Measurements from ENCODE around the gene ZNF200.

Gene ZNF200

GRCh38 chr16:3266873-3267537 lies 32.0 kb upstream of the ZNF200 start:
- Histone ChIP-seq H3K36me3 (ENCODE audit: control insufficient read depth, insufficient read depth, low read length) (no peaks in the 10 kb centered on the region), H3K27ac (ENCODE audit: low read depth, low read length) (no peak overlapping the region), H3K4ac (ENCODE audit: low read depth, low read length) (no peak overlapping the region), H3K56ac (ENCODE audit: low read length) (no peak overlapping the region), H2BK15ac (replicated peaks; ENCODE audit: low read depth) (no peak overlapping the region), H3K27me3 (ENCODE audit: insufficient read depth, low read length, poor library complexity) (no peaks in the 10 kb centered on the region), H4K5ac (ENCODE audit: low read length) (no peak overlapping the region), H4K8ac (ENCODE audit: low read depth, low read length) (no peak overlapping the region), H3K9ac (ENCODE audit: low read length) (no peak overlapping the region), H2AK5ac (ENCODE audit: low read length) (no peak overlapping the region), H3K18ac (ENCODE audit: low read length) (no peak overlapping the region), H3K79me2 (ENCODE audit: control insufficient read depth, insufficient read depth, low read length) (no peaks in the 10 kb centered on the region), H2BK5ac (ENCODE audit: low read length) (no peak overlapping the region), H3K4me3 (ENCODE audit: low read length) (no peak overlapping the region), H3K4me2 (ENCODE audit: low read length) (no peak overlapping the region), H3K4me1 (ENCODE audit: control insufficient read depth, low read depth, low read length) (no peaks in the 10 kb centered on the region), H2BK120ac (ENCODE audit: low read depth, low read length) (no peak overlapping the region), H3K23ac (ENCODE audit: low read length) (no peak overlapping the region), H3K79me1 (ENCODE audit: low read length) (no peaks in the 10 kb centered on the region)
- DNase-seq = peak; percentile 33
- no CpG with 5 or more reads among the region's 5 CpGs for WGBS (ENCODE audit: extremely low coverage, insufficient coverage, low lambda C conversion rate)

- Histone ChIP-seq H3K9ac (ENCODE audit: low read length) (peak overlapping the region; percentile 21), H3K79me2 (ENCODE audit: control insufficient read depth, insufficient read depth, low read length) (no peaks in the 10 kb centered on the region), H3K27me3 (ENCODE audit: insufficient read depth, low read length, poor library complexity) (no peaks in the 10 kb centered on the region), H3K36me3 (ENCODE audit: control insufficient read depth, insufficient read depth, low read length) (no peaks in the 10 kb centered on the region), H3K18ac (ENCODE audit: low read length) (no peak overlapping the region), H3K4me3 (ENCODE audit: low read length) (peak overlapping the region; percentile 5), H3K56ac (ENCODE audit: low read length) (peak overlapping the region; percentile 62), H2BK15ac (replicated peaks; ENCODE audit: low read depth) (no peak overlapping the region), H3K79me1 (ENCODE audit: low read length) (no peaks in the 10 kb centered on the region), H3K4ac (ENCODE audit: low read depth, low read length) (no peak overlapping the region), H3K4me2 (ENCODE audit: low read length) (peak overlapping the region; percentile 52), H3K27ac (ENCODE audit: low read depth, low read length) (no peak overlapping the region), H3K4me1 (ENCODE audit: control insufficient read depth, low read depth, low read length) (no peaks in the 10 kb centered on the region), H4K8ac (ENCODE audit: low read depth, low read length) (no peak overlapping the region), H2BK120ac (ENCODE audit: low read depth, low read length) (no peak overlapping the region), H4K5ac (ENCODE audit: low read length) (no peak overlapping the region), H3K23ac (ENCODE audit: low read length) (no peak overlapping the region), H2BK5ac (ENCODE audit: low read length) (no peak overlapping the region), H2AK5ac (ENCODE audit: low read length) (no peak overlapping the region)
- no CpG with 5 or more reads among the region's 77 CpGs for WGBS (ENCODE audit: extremely low coverage, insufficient coverage, low lambda C conversion rate)
- DNase-seq = peak; percentile 96
Observed at GRCh38 chr16:3264137-3265036, 29.4 kb upstream of the ZNF200 start.

DNA sequence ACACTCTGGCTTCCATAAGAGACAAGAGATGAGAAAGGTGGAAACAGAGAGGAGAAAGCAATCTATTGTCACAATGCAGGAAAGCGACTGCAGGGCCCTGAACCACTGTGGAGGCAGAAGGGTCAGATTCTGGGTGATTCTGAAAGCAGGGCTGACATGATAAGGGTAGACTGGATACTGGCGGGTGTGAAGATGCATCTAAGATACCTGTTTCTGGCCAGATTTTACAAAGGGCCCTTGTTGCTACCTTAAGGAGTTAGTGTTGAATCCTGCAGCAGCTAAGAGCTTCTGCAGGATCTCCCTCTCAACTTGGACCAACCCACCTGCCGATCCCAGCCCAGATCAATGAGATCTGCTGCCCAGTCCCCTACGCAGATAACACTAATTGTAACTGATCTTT lies 27.6 kb upstream of the ZNF200 start:
- WGBS (ENCODE audit: extremely low coverage, insufficient coverage, low lambda C conversion rate) = no CpG with 5 or more reads among the region's 4 CpGs
- Histone ChIP-seq H3K23ac (ENCODE audit: low read length) (no peak overlapping the region), H3K9ac (ENCODE audit: low read length) (no peak overlapping the region), H2BK5ac (ENCODE audit: low read length) (no peak overlapping the region), H2BK120ac (ENCODE audit: low read depth, low read length) (no peak overlapping the region), H3K4me1 (ENCODE audit: control insufficient read depth, low read depth, low read length) (no peaks in the 10 kb centered on the region), H2BK15ac (replicated peaks; ENCODE audit: low read depth) (no peak overlapping the region), H3K18ac (ENCODE audit: low read length) (no peak overlapping the region), H2AK5ac (ENCODE audit: low read length) (no peak overlapping the region), H3K79me2 (ENCODE audit: control insufficient read depth, insufficient read depth, low read length) (no peaks in the 10 kb centered on the region), H4K5ac (ENCODE audit: low read length) (no peak overlapping the region), H3K79me1 (ENCODE audit: low read length) (no peaks in the 10 kb centered on the region), H3K56ac (ENCODE audit: low read length) (no peak overlapping the region), H3K4me2 (ENCODE audit: low read length) (no peak overlapping the region), H3K36me3 (ENCODE audit: control insufficient read depth, insufficient read depth, low read length) (no peaks in the 10 kb centered on the region), H3K27me3 (ENCODE audit: insufficient read depth, low read length, poor library complexity) (no peaks in the 10 kb centered on the region), H4K8ac (ENCODE audit: low read depth, low read length) (no peak overlapping the region), H3K4ac (ENCODE audit: low read depth, low read length) (no peak overlapping the region), H3K4me3 (ENCODE audit: low read length) (no peak overlapping the region), H3K27ac (ENCODE audit: low read depth, low read length) (no peak overlapping the region)
- DNase-seq = no peak

DNA sequence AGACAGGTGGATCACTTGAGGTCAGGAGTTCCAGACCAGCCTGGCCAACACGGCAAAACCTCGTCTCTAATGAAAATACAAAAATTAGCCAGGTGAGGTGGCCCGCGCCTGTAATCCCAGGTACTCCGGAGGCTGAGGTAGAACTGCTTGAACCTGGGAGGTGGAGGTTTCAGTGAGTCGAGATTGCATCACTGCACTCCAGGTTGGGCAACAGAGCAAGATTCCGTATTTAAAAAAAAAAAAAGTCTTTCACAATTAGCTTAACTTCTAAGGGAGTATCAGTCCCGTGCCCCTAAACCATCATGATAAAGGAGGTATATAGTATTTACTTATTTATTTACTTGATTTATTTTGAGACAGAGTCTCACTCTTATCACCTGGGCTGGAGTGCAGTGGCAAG lies 24.9 kb upstream of the ZNF200 start:
- no peak overlapping the region for H3K18ac ChIP-seq (ENCODE audit: low read length)
- H3K9ac ChIP-seq (ENCODE audit: low read length) = no peak overlapping the region
- no peak overlapping the region for H3K56ac ChIP-seq (ENCODE audit: low read length)
- WGBS (ENCODE audit: extremely low coverage, insufficient coverage, low lambda C conversion rate) = no CpG with 5 or more reads among the region's 8 CpGs
- no peak overlapping the region for H2BK5ac ChIP-seq (ENCODE audit: low read length)
- H3K4ac ChIP-seq (ENCODE audit: low read depth, low read length) = no peak overlapping the region
- no peaks in the 10 kb centered on the region for H3K79me1 ChIP-seq (ENCODE audit: low read length)
- H3K4me2 ChIP-seq (ENCODE audit: low read length) = no peak overlapping the region
- no peaks in the 10 kb centered on the region for H3K4me1 ChIP-seq (ENCODE audit: control insufficient read depth, low read depth, low read length)
- H2AK5ac ChIP-seq (ENCODE audit: low read length) = no peak overlapping the region
- H4K5ac ChIP-seq (ENCODE audit: low read length) = no peak overlapping the region
- no peaks in the 10 kb centered on the region for H3K36me3 ChIP-seq (ENCODE audit: control insufficient read depth, insufficient read depth, low read length)
- no peaks in the 10 kb centered on the region for H3K27me3 ChIP-seq (ENCODE audit: insufficient read depth, low read length, poor library complexity)
- H3K79me2 ChIP-seq (ENCODE audit: control insufficient read depth, insufficient read depth, low read length) = no peaks in the 10 kb centered on the region
- no peak for DNase-seq
- H2BK15ac ChIP-seq (replicated peaks; ENCODE audit: low read depth) = no peak overlapping the region
- no peak overlapping the region for H3K27ac ChIP-seq (ENCODE audit: low read depth, low read length)
- H4K8ac ChIP-seq (ENCODE audit: low read depth, low read length) = no peak overlapping the region
- H2BK120ac ChIP-seq (ENCODE audit: low read depth, low read length) = no peak overlapping the region
- no peak overlapping the region for H3K23ac ChIP-seq (ENCODE audit: low read length)
- no peak overlapping the region for H3K4me3 ChIP-seq (ENCODE audit: low read length)

- no peak overlapping the region for H4K5ac ChIP-seq (ENCODE audit: low read length)
- DNase-seq = no peak
- H4K8ac ChIP-seq (ENCODE audit: low read depth, low read length) = no peak overlapping the region
- H3K4me1 ChIP-seq (ENCODE audit: control insufficient read depth, low read depth, low read length) = no peaks in the 10 kb centered on the region
- H2BK120ac ChIP-seq (ENCODE audit: low read depth, low read length) = no peak overlapping the region
- no peaks in the 10 kb centered on the region for H3K36me3 ChIP-seq (ENCODE audit: control insufficient read depth, insufficient read depth, low read length)
- H3K4ac ChIP-seq (ENCODE audit: low read depth, low read length) = no peak overlapping the region
- no peaks in the 10 kb centered on the region for H3K79me2 ChIP-seq (ENCODE audit: control insufficient read depth, insufficient read depth, low read length)
- no peak overlapping the region for H2AK5ac ChIP-seq (ENCODE audit: low read length)
- no peak overlapping the region for H3K27ac ChIP-seq (ENCODE audit: low read depth, low read length)
- H3K4me2 ChIP-seq (ENCODE audit: low read length) = no peak overlapping the region
- no peak overlapping the region for H3K56ac ChIP-seq (ENCODE audit: low read length)
- H2BK15ac ChIP-seq (replicated peaks; ENCODE audit: low read depth) = no peak overlapping the region
- no peak overlapping the region for H3K18ac ChIP-seq (ENCODE audit: low read length)
- H3K9ac ChIP-seq (ENCODE audit: low read length) = no peak overlapping the region
- H3K79me1 ChIP-seq (ENCODE audit: low read length) = no peaks in the 10 kb centered on the region
- H3K27me3 ChIP-seq (ENCODE audit: insufficient read depth, low read length, poor library complexity) = no peaks in the 10 kb centered on the region
- no peak overlapping the region for H3K23ac ChIP-seq (ENCODE audit: low read length)
- no peak overlapping the region for H3K4me3 ChIP-seq (ENCODE audit: low read length)
- WGBS (ENCODE audit: extremely low coverage, insufficient coverage, low lambda C conversion rate) = no CpG with 5 or more reads among the region's 9 CpGs
- no peak overlapping the region for H2BK5ac ChIP-seq (ENCODE audit: low read length)
Observed at GRCh38 chr16:3256866-3257465, 22.0 kb upstream of the ZNF200 start.
